ENCODE data around the gene ACAP1. TPM values are rescaled to one million over a fixed set of nuclear protein-coding genes. Genes with fewer than 3 reads are reported as not detected.
A peak's percentile ranks its signal among the peaks of the same experiment; 100 is the strongest.

Gene ACAP1, protein sequence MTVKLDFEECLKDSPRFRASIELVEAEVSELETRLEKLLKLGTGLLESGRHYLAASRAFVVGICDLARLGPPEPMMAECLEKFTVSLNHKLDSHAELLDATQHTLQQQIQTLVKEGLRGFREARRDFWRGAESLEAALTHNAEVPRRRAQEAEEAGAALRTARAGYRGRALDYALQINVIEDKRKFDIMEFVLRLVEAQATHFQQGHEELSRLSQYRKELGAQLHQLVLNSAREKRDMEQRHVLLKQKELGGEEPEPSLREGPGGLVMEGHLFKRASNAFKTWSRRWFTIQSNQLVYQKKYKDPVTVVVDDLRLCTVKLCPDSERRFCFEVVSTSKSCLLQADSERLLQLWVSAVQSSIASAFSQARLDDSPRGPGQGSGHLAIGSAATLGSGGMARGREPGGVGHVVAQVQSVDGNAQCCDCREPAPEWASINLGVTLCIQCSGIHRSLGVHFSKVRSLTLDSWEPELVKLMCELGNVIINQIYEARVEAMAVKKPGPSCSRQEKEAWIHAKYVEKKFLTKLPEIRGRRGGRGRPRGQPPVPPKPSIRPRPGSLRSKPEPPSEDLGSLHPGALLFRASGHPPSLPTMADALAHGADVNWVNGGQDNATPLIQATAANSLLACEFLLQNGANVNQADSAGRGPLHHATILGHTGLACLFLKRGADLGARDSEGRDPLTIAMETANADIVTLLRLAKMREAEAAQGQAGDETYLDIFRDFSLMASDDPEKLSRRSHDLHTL
- 17.8 and 34.5 TPM in 2 replicates for total RNA-seq (2014; rRNA removed; shearing (Covaris generic))

DNA sequence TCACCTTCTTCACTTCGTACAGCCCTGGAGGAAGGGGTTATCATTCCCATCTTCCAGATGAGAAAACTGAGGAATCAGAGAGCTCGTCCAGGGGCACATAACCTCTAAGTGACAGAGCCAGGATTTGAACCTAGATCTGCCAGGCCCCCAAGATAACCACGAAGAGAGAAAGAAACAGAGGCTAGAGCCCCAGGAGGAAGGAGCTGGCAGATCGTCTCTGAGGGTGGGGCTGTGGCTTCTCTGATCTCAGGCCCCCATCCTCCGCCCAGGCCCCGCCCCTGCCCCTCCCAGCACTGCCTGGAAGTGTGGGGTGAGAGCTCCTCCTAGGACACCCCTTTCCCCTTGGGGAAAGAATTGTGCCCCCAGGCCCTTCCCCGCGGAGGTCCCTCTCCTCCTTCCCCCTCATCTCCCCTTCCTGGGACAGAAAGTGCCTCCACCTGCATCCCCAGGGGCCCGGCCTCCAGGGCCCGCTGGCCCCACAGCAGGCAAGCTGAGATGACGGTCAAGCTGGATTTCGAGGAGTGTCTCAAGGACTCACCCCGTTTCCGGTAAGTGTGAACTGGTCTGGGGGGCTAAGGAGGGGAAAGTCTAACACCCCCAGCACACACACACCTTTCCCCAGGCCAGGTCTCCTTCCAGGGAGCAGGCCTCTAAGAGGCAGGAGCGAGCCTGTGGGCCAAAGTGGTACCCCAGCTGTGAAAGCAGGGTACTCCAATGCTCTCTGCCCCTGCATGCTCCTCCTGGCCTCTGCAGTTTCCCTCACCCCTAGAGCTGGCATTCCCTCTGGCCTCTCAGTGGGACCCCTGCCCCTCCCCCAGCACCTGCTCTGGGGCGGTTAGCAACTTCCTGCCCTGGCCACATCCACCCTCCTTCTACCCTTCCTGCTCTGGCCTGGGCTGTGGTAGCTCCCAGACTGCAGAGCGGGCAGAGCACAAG lies at the start of gene ACAP1:
ACAP1 (plus strand) TSS at position 290 of the 936 bp plus-strand sequence; CDS start at position 496, 206 bp downstream.
- peak within 1 kb of the TSS; percentile 20 for H3K4me3 ChIP-seq (ENCODE audit: insufficient read depth, low read depth, low read length)
- peak; percentile 85 for DNase-seq
- H3K36me3 ChIP-seq (replicated peaks; ENCODE audit: control insufficient read depth, insufficient read depth, low read length) = no peaks in the 10 kb centered on the region
- H3K27me3 ChIP-seq (ENCODE audit: control insufficient read depth, insufficient read depth, low read length) = no peaks in the 10 kb centered on the region

DNA sequence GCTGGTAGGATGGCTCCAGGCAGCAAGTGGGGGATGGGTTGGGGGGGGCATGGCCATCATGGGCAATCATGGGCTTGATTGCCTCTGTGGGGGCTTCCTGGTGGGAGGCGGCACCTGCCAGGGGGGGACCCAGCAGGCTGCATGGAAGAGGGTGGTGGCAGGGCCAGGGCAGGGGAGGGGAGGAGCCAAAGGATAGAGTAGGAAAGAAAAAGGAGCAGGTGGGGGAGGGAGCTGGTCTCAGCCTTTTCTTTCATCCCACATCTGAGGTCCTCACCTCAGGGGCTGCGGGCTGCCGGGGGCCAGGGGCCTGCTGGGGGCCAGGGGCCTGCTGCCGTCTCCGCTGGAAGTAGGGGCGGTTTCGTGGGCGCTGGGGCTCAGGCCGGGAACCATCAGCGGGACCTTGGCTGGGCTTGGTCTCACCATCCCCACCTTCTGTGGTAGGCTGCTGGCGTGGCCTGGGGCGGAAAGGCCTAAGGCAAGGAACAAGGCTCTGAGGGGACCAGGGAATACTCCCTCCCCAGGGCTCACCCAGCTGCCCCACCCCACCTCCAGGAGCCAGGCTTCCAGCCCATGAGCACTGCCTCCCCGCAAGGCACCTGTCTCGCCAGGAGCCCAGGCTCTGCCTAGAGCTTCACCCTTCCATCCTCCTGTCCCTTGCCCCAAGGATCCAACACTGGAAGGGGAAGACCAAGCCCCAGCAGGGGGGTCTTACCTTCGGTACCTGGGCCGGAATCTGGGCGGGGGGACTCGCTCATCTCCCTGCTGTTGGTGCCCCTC lies 46.9 kb upstream of the ACAP1 start:
- Histone ChIP-seq H3K36me3 (replicated peaks; ENCODE audit: control insufficient read depth, insufficient read depth, low read length) (no peaks in the 10 kb centered on the region; the same call in 1 of the 2 replicates), H3K4me3 (ENCODE audit: insufficient read depth, low read depth, low read length) (no peak overlapping the region), H3K27me3 (ENCODE audit: control insufficient read depth, insufficient read depth, low read length) (peaks cover 22% of the 10 kb centered on the region; the same call in 1 of the 2 replicates)
- peak; percentile 80 for DNase-seq

DNA sequence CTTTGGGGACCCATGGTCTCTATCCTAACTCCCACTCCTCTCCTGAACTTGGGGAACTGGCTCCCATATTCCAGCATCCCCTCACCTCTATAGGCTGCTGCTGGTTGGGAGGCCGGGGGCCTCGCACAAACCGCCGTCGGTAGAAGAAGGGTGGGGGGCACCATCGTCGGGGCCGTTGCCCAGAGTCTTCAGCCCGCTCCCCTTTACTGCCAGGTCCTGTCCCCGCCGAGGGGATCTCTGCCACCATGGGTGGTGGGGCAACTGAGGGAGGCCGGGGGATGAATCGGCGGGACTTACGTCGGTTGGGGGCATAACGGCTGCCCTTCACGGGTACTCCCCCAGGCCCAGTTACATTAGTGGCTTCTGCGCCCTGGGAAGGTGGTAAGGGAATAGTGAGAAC lies 46.2 kb upstream of the ACAP1 start:
- no peak for DNase-seq
- H3K27me3 ChIP-seq (ENCODE audit: control insufficient read depth, insufficient read depth, low read length) = peaks cover 24% of the 10 kb centered on the region
- H3K4me3 ChIP-seq (ENCODE audit: insufficient read depth, low read depth, low read length) = no peak overlapping the region
- H3K36me3 ChIP-seq (replicated peaks; ENCODE audit: control insufficient read depth, insufficient read depth, low read length) = no peaks in the 10 kb centered on the region; the same call in 1 of the 2 replicates

DNA sequence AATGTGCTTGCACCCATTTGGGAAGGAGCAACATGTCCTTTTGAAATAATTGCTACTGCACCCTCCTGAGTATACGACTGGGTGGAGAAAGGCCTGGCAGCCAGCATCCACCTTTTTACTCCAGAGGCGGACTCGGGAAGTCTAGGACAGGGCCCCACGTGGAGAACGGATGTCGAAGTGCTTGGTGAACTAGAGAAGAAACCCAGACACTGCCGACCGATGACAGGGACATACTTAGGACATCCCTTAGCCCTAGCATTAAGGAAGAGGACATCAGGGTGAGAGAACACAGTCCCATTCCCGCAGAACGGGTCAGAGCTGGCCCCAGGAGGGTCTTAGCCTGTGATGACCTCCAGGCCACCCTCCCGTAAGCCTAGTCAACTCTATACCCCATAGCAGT lies 45.6 kb upstream of the ACAP1 start:
- no peak overlapping the region for H3K4me3 ChIP-seq (ENCODE audit: insufficient read depth, low read depth, low read length)
- no peak for DNase-seq
- no peaks in the 10 kb centered on the region; the same call in 1 of the 2 replicates for H3K36me3 ChIP-seq (replicated peaks; ENCODE audit: control insufficient read depth, insufficient read depth, low read length)
- H3K27me3 ChIP-seq (ENCODE audit: control insufficient read depth, insufficient read depth, low read length) = peaks cover 28% of the 10 kb centered on the region

DNA sequence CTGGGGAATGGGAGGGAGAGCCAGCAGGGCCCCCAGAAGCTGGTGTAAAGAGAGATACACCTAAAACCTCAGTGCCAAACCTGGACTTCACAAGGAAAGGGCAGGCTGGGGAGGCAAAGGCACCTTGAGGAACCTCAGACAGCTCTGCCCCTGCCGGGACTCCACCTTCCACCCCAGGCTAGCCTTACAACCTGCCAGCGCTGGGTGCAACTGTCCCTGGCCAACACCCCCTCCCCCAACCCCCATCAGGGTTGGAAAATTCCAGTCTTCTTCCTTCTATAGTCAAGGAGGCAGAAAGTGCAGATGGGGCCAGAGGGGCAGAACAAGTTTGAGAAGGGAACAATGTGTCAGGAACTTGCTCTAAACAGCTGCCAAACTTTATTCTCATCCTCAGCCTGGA lies 44.1 kb upstream of the ACAP1 start:
- Histone ChIP-seq H3K4me3 (ENCODE audit: insufficient read depth, low read depth, low read length) (no peak overlapping the region), H3K36me3 (replicated peaks; ENCODE audit: control insufficient read depth, insufficient read depth, low read length) (no peaks in the 10 kb centered on the region; the same call in 1 of the 2 replicates), H3K27me3 (ENCODE audit: control insufficient read depth, insufficient read depth, low read length) (peaks cover 40% of the 10 kb centered on the region)
- DNase-seq = no peak

DNA sequence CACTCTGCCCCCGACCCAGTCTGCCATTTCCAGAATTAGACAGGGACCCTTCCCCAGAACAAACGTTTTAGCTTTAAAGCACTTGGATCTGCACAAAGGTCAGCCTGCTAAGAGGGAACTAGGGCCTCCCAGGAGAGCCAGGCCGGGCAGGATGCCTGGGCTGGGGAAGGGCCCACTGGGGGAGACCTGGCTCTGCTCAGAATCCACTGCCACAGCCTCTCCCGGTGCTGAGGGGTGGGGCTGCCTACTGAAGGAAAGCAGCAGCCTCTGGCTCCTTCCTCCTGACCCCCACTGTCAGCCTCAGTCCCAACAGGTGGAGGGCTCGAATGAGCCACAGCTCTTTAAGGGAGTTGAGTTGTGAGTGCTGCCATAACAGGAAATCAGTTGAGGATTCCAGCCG lies 43.6 kb upstream of the ACAP1 start:
- Histone ChIP-seq H3K36me3 (replicated peaks; ENCODE audit: control insufficient read depth, insufficient read depth, low read length) (no peaks in the 10 kb centered on the region; the same call in 1 of the 2 replicates), H3K27me3 (ENCODE audit: control insufficient read depth, insufficient read depth, low read length) (peaks cover 40% of the 10 kb centered on the region), H3K4me3 (ENCODE audit: insufficient read depth, low read depth, low read length) (no peak overlapping the region)
- peak; percentile 47 for DNase-seq

DNA sequence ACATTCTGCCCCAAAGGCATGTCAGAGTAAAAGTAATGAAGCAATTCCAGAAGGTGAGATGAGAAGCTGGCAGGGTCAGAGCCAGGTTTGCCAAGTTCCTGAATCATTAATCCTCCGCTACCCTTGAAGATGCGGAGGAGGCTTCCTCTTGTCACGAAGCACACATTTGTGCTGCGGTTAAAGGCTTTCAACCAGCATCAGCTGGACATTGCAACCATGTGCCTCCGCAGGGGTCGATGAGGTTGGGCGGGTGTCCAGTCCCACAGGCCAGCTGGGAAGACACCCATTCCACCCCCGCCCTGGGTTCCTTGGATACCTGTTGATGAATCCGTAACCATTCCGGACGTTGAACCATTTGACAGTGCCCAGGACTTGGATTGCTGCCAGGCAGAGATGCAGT lies 43.2 kb upstream of the ACAP1 start:
- H3K36me3 ChIP-seq (replicated peaks; ENCODE audit: control insufficient read depth, insufficient read depth, low read length) = no peaks in the 10 kb centered on the region; the same call in 1 of the 2 replicates
- peaks cover 42% of the 10 kb centered on the region for H3K27me3 ChIP-seq (ENCODE audit: control insufficient read depth, insufficient read depth, low read length)
- peak; percentile 33 for DNase-seq
- no peak overlapping the region for H3K4me3 ChIP-seq (ENCODE audit: insufficient read depth, low read depth, low read length)

DNA sequence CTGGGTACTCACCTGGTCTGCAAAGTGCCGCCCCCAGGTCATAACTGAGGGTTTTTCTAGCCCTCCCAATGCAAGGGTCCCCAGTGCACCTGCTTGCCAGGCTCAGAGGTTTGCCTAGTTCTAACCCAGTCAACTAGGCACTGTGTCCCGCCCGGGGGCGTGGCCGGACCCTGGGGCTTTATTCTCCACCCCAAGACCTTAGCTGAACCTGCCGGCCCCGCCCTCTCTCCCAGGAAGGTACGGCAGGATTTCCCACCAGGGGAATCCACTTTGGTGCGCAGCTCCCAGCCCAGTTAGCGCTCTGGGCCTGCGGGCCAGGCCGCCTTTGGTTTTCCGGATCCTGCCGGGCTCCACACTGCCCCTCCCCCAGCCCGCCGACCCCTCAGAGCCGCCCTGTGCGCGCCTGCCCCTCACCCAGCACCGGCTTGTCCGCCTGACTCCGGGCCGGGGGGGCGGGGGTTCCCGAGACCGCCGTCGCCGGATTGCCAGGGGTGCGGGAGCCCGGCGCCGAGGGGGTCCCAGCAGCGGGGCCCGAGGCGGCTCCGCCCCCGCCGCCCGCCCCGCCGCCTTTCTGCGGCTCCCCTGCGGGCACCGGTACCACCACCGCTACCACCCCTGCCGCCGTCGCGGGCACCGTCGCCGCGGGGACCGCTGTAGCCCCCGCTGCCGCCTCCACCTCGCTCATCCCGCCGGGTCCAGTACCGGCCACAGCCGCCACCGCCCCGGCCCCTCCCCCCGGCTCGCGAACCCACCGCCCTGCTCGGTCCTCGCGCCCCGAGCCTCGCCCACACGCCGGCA lies 42.3 kb upstream of the ACAP1 start:
- peaks cover 43% of the 10 kb centered on the region for H3K27me3 ChIP-seq (ENCODE audit: control insufficient read depth, insufficient read depth, low read length)
- H3K36me3 ChIP-seq (replicated peaks; ENCODE audit: control insufficient read depth, insufficient read depth, low read length) = no peaks in the 10 kb centered on the region
- peak; percentile 95 for DNase-seq
- H3K4me3 ChIP-seq (ENCODE audit: insufficient read depth, low read depth, low read length) = peak overlapping the region; percentile 41

DNA sequence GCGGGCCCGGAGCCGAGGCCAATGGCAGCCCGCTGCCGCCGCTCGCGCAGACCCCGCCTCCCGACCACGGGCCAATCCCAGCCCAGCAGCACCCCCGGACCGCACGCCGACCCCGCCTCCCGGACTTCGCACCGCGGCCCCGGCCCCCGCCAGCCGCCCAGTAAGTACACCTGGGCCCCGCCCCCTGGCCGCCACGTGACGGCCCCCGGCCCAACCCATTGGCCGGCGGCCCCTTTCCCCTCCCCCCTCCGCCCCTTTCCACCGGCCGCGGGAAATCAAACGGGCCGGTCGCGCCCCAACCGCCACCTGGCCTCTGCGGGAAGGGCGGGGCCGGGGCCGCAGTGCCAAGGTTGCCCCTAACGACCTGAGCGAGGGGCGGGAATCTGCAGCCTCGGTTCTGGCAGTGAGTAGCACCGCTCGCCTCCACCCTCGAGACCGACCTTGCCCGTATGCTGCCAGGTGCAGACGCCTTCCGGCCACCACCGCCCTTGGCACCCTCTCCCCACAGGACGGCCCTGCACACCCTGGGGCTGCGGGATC lies 41.6 kb upstream of the ACAP1 start, which contains the start of gene YBX2:
YBX2 (minus strand) TSS at position 26 of the 540 bp plus-strand sequence. CDS start 139 bp downstream, outside the sequence.
- no peaks in the 10 kb centered on the region for H3K36me3 ChIP-seq (replicated peaks; ENCODE audit: control insufficient read depth, insufficient read depth, low read length)
- peak; percentile 100 for DNase-seq
- peaks cover 43% of the 10 kb centered on the region for H3K27me3 ChIP-seq (ENCODE audit: control insufficient read depth, insufficient read depth, low read length)
- H3K4me3 ChIP-seq (ENCODE audit: insufficient read depth, low read depth, low read length) = peak within 1 kb of the TSS; percentile 53

DNA sequence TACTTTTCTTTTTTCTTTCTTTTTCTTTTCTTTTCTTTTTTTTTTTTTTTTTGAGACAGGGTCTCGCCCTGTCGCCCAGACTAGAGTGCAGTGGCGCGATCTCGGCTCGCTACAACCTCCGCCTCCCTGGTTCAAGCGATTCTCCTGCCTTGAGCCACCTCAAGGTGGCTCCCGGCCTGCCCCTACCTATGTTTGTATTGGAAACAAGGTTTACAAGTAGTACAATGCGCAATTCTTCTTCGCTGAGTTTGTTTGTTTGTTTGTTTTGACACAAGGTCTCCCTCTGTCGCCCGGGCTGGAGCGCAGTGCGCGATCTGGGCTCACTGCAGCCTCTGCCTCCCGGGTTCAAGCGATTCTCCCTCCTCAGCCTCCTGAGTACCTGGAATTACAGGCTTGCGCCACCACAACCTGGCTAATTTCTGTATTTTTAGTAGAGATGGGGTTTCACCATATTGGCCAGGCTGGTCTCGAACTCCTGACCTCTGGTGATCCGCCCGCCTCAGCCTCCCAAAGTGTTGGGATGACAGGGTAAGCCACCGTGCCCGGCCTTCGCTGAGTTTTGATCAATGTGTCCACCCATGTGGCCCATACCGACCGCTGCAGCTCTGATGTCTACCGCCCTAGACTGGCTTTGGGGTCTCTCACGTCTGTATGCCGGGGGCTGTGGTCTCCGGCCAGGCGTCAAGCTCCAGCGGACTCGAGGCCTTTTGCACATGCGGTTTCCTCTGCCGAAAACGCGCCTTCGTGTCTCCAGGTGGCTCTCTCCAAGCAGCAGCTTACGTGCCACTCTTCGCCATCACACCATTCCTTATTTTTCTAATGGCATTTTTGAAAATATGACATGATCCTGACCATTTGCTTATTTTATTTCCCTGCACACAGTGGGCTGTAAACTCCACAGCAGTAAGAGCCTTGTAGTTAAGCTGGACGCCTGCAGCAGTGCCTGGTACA lies 40.8 kb upstream of the ACAP1 start:
- Histone ChIP-seq H3K36me3 (replicated peaks; ENCODE audit: control insufficient read depth, insufficient read depth, low read length) (no peaks in the 10 kb centered on the region), H3K4me3 (ENCODE audit: insufficient read depth, low read depth, low read length) (peak overlapping the region; percentile 53; the same call in 1 of the 2 replicates), H3K27me3 (ENCODE audit: control insufficient read depth, insufficient read depth, low read length) (peaks cover 43% of the 10 kb centered on the region)
- no peak for DNase-seq

DNA sequence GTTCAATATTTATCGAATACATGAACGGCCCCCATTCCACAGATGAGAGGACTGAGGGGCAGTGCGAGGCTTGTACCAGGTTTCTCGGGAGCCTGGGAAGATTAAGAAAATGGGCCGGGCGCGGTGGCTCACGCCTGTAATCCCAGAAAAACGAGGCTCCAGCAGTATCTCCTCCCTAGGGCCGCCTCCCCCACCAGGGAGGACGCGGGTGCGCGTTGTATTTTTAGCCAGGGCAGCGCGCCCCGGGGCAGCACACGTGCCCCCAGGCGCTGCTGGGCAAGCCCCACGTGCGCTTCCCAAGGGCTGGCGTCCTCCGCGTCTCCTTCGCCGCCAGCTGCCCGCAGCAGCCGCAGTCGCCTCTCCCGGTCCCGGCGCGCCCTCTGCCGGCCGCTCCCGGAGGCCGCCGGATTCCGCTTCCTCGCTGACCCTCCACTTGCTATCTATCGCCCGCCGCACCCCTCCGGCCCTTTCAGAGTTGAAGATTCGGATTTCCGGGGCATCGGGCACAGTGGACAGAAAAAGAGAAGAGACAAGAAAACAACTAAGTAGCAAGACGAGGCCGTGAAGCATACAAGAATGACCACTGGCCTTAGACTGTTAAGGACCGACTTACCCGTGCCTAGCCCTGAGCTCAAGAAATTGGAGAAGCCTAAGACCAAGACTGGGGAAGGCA lies 40.0 kb upstream of the ACAP1 start:
- DNase-seq = peak; percentile 96
- Histone ChIP-seq H3K4me3 (ENCODE audit: insufficient read depth, low read depth, low read length) (no peak overlapping the region; the same call in 1 of the 2 replicates), H3K27me3 (ENCODE audit: control insufficient read depth, insufficient read depth, low read length) (peaks cover 40% of the 10 kb centered on the region), H3K36me3 (replicated peaks; ENCODE audit: control insufficient read depth, insufficient read depth, low read length) (no peaks in the 10 kb centered on the region)
